ENCODE measurements around the gene COLGALT1.
A peak's percentile ranks its signal among the peaks of the same experiment; 100 is the strongest.
"Not testable (repeated sequence)": the region's sequence is repeated elsewhere in the genome, so short reads cannot be mapped to it uniquely, and the experiment has no call there.

COLGALT1 gene

GRCh38 chr19:17562561-17562960 lies 7.1 kb downstream of the COLGALT1 start:
- peaks cover 10% of the 10 kb centered on the region for H3K4me1 ChIP-seq (ENCODE audit: insufficient read depth, insufficient read length)
- no peak for DNase-seq (ENCODE audit: low read depth, low spot score)
- TF ChIP-seq ZNF274 (IDR thresholded peaks at IDR 0.05; ENCODE audit: low read depth, low read length) = no peak
- TF ChIP-seq YY1 (IDR thresholded peaks at IDR 0.05; ENCODE audit: insufficient read depth, insufficient read length) = no peak
- TF ChIP-seq SUZ12 (IDR thresholded peaks at IDR 0.05; ENCODE audit: extremely low read depth, insufficient read depth, insufficient read length) = no peak
- no peaks in the 10 kb centered on the region for H3K27me3 ChIP-seq (ENCODE audit: insufficient read depth, insufficient read length)
- H3K9me3 ChIP-seq (ENCODE audit: insufficient read depth, low read length) = no peaks in the 10 kb centered on the region
- H3K9ac ChIP-seq (ENCODE audit: insufficient read length, low read depth) = no peak overlapping the region
- no peak overlapping the region for H3K4me3 ChIP-seq (ENCODE audit: insufficient read length, low read depth)
- peaks cover 79% of the 10 kb centered on the region for H3K36me3 ChIP-seq (ENCODE audit: insufficient read depth, insufficient read length, low read length)

GRCh38 chr19:17564781-17565180 lies 9.3 kb downstream of the COLGALT1 start:
- Histone ChIP-seq H3K9ac (ENCODE audit: insufficient read length, low read depth) (no peak overlapping the region), H3K36me3 (ENCODE audit: insufficient read depth, insufficient read length, low read length) (peaks cover 84% of the 10 kb centered on the region), H3K4me3 (ENCODE audit: insufficient read length, low read depth) (no peak overlapping the region), H3K4me1 (ENCODE audit: insufficient read depth, insufficient read length) (peaks cover 3% of the 10 kb centered on the region), H3K27me3 (ENCODE audit: insufficient read depth, insufficient read length) (no peaks in the 10 kb centered on the region), H3K9me3 (ENCODE audit: insufficient read depth, low read length) (no peaks in the 10 kb centered on the region)
- TF ChIP-seq SUZ12 (IDR thresholded peaks at IDR 0.05; ENCODE audit: extremely low read depth, insufficient read depth, insufficient read length) = no peak
- no peak for TF ChIP-seq ZNF274 (IDR thresholded peaks at IDR 0.05; ENCODE audit: low read depth, low read length)
- TF ChIP-seq YY1 (IDR thresholded peaks at IDR 0.05; ENCODE audit: insufficient read depth, insufficient read length) = no peak
- no peak for DNase-seq (ENCODE audit: low read depth, low spot score)

GRCh38 chr19:17565611-17566010 lies 10.2 kb downstream of the COLGALT1 start:
- no peaks in the 10 kb centered on the region for H3K27me3 ChIP-seq (ENCODE audit: insufficient read depth, insufficient read length)
- no peak overlapping the region for H3K9ac ChIP-seq (ENCODE audit: insufficient read length, low read depth)
- H3K36me3 ChIP-seq (ENCODE audit: insufficient read depth, insufficient read length, low read length) = peaks cover 82% of the 10 kb centered on the region
- no peaks in the 10 kb centered on the region for H3K9me3 ChIP-seq (ENCODE audit: insufficient read depth, low read length)
- TF ChIP-seq ZNF274 (IDR thresholded peaks at IDR 0.05; ENCODE audit: low read depth, low read length) = no peak
- TF ChIP-seq YY1 (IDR thresholded peaks at IDR 0.05; ENCODE audit: insufficient read depth, insufficient read length) = no peak
- no peak for TF ChIP-seq SUZ12 (IDR thresholded peaks at IDR 0.05; ENCODE audit: extremely low read depth, insufficient read depth, insufficient read length)
- no peak for DNase-seq (ENCODE audit: low read depth, low spot score)
- H3K4me3 ChIP-seq (ENCODE audit: insufficient read length, low read depth) = no peak overlapping the region
- H3K4me1 ChIP-seq (ENCODE audit: insufficient read depth, insufficient read length) = no peaks in the 10 kb centered on the region

- Histone ChIP-seq H3K27me3 (ENCODE audit: insufficient read depth, insufficient read length) (no peaks in the 10 kb centered on the region), H3K4me3 (ENCODE audit: insufficient read length, low read depth) (no peak overlapping the region), H3K9me3 (ENCODE audit: insufficient read depth, low read length) (no peaks in the 10 kb centered on the region), H3K9ac (ENCODE audit: insufficient read length, low read depth) (no peak overlapping the region), H3K4me1 (ENCODE audit: insufficient read depth, insufficient read length) (no peaks in the 10 kb centered on the region), H3K36me3 (ENCODE audit: insufficient read depth, insufficient read length, low read length) (peaks cover 81% of the 10 kb centered on the region)
- no peak for DNase-seq (ENCODE audit: low read depth, low spot score)
- no peak for TF ChIP-seq YY1 (IDR thresholded peaks at IDR 0.05; ENCODE audit: insufficient read depth, insufficient read length)
These were observed 12.5 kb downstream of the COLGALT1 start for GRCh38 chr19:17567940-17568339.

GRCh38 chr19:17570291-17570690 lies 14.8 kb downstream of the COLGALT1 start:
- H3K4me1 ChIP-seq (ENCODE audit: insufficient read depth, insufficient read length); H3K27me3 ChIP-seq (ENCODE audit: insufficient read depth, insufficient read length); H3K9ac ChIP-seq (ENCODE audit: insufficient read length, low read depth); DNase-seq (ENCODE audit: low read depth, low spot score); H3K4me3 ChIP-seq (ENCODE audit: insufficient read length, low read depth); H3K9me3 ChIP-seq (ENCODE audit: insufficient read depth, low read length): not testable (repeated sequence)
- peaks cover 78% of the 10 kb centered on the region for H3K36me3 ChIP-seq (ENCODE audit: insufficient read depth, insufficient read length, low read length)

GRCh38 chr19:17570791-17571190 lies 15.3 kb downstream of the COLGALT1 start:
- no peak for TF ChIP-seq YY1 (IDR thresholded peaks at IDR 0.05; ENCODE audit: insufficient read depth, insufficient read length)
- peaks cover 79% of the 10 kb centered on the region for H3K36me3 ChIP-seq (ENCODE audit: insufficient read depth, insufficient read length, low read length)

GRCh38 chr19:17572638-17573037 lies 17.2 kb downstream of the COLGALT1 start:
- Histone ChIP-seq H3K4me1 (ENCODE audit: insufficient read depth, insufficient read length) (peaks cover 6% of the 10 kb centered on the region), H3K27me3 (ENCODE audit: insufficient read depth, insufficient read length) (no peaks in the 10 kb centered on the region), H3K9me3 (ENCODE audit: insufficient read depth, low read length) (no peaks in the 10 kb centered on the region), H3K36me3 (ENCODE audit: insufficient read depth, insufficient read length, low read length) (peaks cover 75% of the 10 kb centered on the region), H3K4me3 (ENCODE audit: insufficient read length, low read depth) (no peak overlapping the region), H3K9ac (ENCODE audit: insufficient read length, low read depth) (peak overlapping the region; percentile 43)
- no peak for DNase-seq (ENCODE audit: low read depth, low spot score)
- TF ChIP-seq SUZ12 (IDR thresholded peaks at IDR 0.05; ENCODE audit: extremely low read depth, insufficient read depth, insufficient read length) = no peak
- no peak for TF ChIP-seq YY1 (IDR thresholded peaks at IDR 0.05; ENCODE audit: insufficient read depth, insufficient read length)

More at GRCh38 chr19:17570791-17571190, 15.3 kb downstream of the COLGALT1 start:
- DNase-seq (ENCODE audit: low read depth, low spot score) = no peak
- no peaks in the 10 kb centered on the region for H3K27me3 ChIP-seq (ENCODE audit: insufficient read depth, insufficient read length)
- H3K4me1 ChIP-seq (ENCODE audit: insufficient read depth, insufficient read length) = no peaks in the 10 kb centered on the region
- H3K4me3 ChIP-seq (ENCODE audit: insufficient read length, low read depth) = no peak overlapping the region
- H3K9me3 ChIP-seq (ENCODE audit: insufficient read depth, low read length) = no peaks in the 10 kb centered on the region
- H3K9ac ChIP-seq (ENCODE audit: insufficient read length, low read depth) = no peak overlapping the region

Measured in NT2/D1 (cell line).